OCI-LY1 (cell line): ENCODE measurements around the gene ICA1.

Experiments
- H2AFZ ChIP-seq: fragments of 200-600 bp; sonication (generic), shearing (Covaris generic); 2 replicates; pipeline ENCODE4 v1.6.0; 2014; ENCODE audit warnings: antibody characterized with exemption, mild to moderate bottlenecking, low read length
- H3F3A ChIP-seq: fragments of 200-600 bp; sonication (generic), shearing (Covaris generic); 2 replicates; pipeline ENCODE4 v1.6.0; 2014; ENCODE audit warnings: mild to moderate bottlenecking, antibody characterized with exemption, low read length, moderate library complexity; ENCODE audit not compliant: insufficient read depth
- H3K27ac ChIP-seq: fragments of 200-600 bp; sonication (generic); 2 replicates; pipeline ENCODE4 v1.5.1; 2014; ENCODE audit warnings: low read length, mixed run types, mild to moderate bottlenecking, low read depth; ENCODE audit not compliant: poor library complexity, severe bottlenecking
- H3K27me3 ChIP-seq: fragments of 200-600 bp; sonication (generic); 2 replicates; pipeline ENCODE4 v1.6.0; 2014; ENCODE audit warnings: antibody characterized with exemption, mild to moderate bottlenecking, low read length, moderate library complexity; ENCODE audit not compliant: insufficient read depth
- H3K36me3 ChIP-seq: fragments of 200-600 bp; sonication (generic); 2 replicates; pipeline ENCODE4 v1.6.1; 2014; ENCODE audit warnings: mild to moderate bottlenecking, antibody characterized with exemption, low read length, moderate library complexity, mixed read lengths; ENCODE audit not compliant: insufficient read depth
- H3K4me1 ChIP-seq: fragments of 200-600 bp; sonication (generic); 2 replicates; pipeline ENCODE4 v1.5.1; 2014; ENCODE audit warnings: mild to moderate bottlenecking, low read length, moderate library complexity; ENCODE audit not compliant: insufficient read depth, severe bottlenecking
- H3K4me2 ChIP-seq: fragments of 200-600 bp; sonication (generic), shearing (Covaris generic); 2 replicates; pipeline ENCODE4 v1.6.1; 2014; ENCODE audit warnings: low read length
- H3K4me3 ChIP-seq: fragments of 200-600 bp; sonication (generic); 2 replicates; pipeline ENCODE4 v1.5.1; 2014; ENCODE audit warnings: low read length, low read depth, mild to moderate bottlenecking, mixed read lengths; ENCODE audit not compliant: poor library complexity, severe bottlenecking
- H3K79me2 ChIP-seq: fragments of 200-600 bp; shearing (Covaris generic); 2 replicates; pipeline ENCODE4 v1.6.1; 2016; ENCODE audit warnings: mixed run types, low read length, mixed read lengths; ENCODE audit not compliant: insufficient read depth
- H3K9ac ChIP-seq: fragments of 200-600 bp; sonication (generic), shearing (Covaris generic); 2 replicates; pipeline ENCODE4 v1.6.1; 2014; ENCODE audit warnings: mild to moderate bottlenecking, low read length, mixed read lengths
- H3K9me2 ChIP-seq: fragments of 200-600 bp; sonication (generic), shearing (Covaris generic); 2 replicates; pipeline ENCODE4 v1.6.1; 2014; ENCODE audit warnings: low read depth, mild to moderate bottlenecking, low read length, mixed read lengths
- H3K9me3 ChIP-seq: fragments of 200-600 bp; shearing (Covaris generic); 2 replicates; pipeline ENCODE4 v1.6.1; 2014; ENCODE audit warnings: low read length, mixed read lengths
- H4K20me1 ChIP-seq: fragments of 200-600 bp; sonication (generic), shearing (Covaris generic); 2 replicates; pipeline ENCODE4 v1.6.0; 2016; ENCODE audit warnings: mild to moderate bottlenecking, low read length; ENCODE audit not compliant: insufficient read depth
- EZH2 ChIP-seq: fragments of 200-600 bp; sonication (generic), shearing (Covaris generic); IDR thresholded peaks from 2 replicates; pipeline ENCODE4 v1.8.0; 2017; ENCODE audit warnings: borderline replicate concordance, mixed run types, mild to moderate bottlenecking, antibody characterized with exemption, low read length, moderate library complexity, mixed read lengths
- TF ChIP-seq, protein P1 (sequence below): fragments of 200-600 bp; sonication (generic), shearing (Covaris generic); IDR thresholded peaks from 2 replicates; pipeline ENCODE4 v1.5.1; 2017; ENCODE audit warnings: mild to moderate bottlenecking, antibody characterized with exemption, low read length, moderate library complexity, mixed read lengths

ICA1 gene

DNA sequence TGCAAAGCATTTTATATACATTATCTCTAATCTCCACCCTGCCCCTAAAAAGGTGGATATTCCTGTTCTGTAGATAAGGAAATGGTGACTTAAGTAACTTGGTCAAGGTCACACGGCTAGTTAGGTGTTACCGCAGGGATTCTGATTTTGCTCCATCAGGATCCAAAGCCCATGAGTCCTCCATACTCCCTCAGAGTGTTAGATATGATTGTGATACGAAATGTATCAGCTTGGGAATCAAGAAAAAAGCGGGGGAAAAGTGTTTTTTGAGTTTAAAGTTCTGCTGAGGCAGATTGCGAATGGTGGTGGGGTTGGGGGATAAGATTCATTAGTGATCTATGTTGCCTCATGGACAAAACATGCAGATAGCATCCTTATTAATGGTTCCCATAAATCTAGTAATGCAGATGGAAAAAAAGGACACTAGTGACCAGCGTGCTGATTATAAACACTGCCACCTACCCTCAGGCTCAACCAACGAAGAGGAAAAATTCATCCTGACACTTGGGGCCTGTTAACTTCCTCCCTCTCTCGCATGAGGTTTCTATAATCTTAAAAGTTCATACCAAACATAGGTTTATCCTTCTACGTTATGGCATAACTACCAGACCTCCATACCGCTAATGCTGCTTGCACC lies 2.3 kb downstream of the ICA1 start:
- no peaks in the 10 kb centered on the region for H3K36me3 ChIP-seq
- H3K27me3 ChIP-seq, result no peaks in the 10 kb centered on the region; the same call in 1 of the 2 replicates
- H3K27ac ChIP-seq, result no peak overlapping the region
- H3K4me2 ChIP-seq, result no peak overlapping the region
- TF ChIP-seq, protein P1, sequence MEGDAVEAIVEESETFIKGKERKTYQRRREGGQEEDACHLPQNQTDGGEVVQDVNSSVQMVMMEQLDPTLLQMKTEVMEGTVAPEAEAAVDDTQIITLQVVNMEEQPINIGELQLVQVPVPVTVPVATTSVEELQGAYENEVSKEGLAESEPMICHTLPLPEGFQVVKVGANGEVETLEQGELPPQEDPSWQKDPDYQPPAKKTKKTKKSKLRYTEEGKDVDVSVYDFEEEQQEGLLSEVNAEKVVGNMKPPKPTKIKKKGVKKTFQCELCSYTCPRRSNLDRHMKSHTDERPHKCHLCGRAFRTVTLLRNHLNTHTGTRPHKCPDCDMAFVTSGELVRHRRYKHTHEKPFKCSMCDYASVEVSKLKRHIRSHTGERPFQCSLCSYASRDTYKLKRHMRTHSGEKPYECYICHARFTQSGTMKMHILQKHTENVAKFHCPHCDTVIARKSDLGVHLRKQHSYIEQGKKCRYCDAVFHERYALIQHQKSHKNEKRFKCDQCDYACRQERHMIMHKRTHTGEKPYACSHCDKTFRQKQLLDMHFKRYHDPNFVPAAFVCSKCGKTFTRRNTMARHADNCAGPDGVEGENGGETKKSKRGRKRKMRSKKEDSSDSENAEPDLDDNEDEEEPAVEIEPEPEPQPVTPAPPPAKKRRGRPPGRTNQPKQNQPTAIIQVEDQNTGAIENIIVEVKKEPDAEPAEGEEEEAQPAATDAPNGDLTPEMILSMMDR, result no peak
- TF ChIP-seq EZH2, result no peak
- H2AFZ ChIP-seq, result no peak overlapping the region
- H3K79me2 ChIP-seq, result no peaks in the 10 kb centered on the region
- no peaks in the 10 kb centered on the region for H3K9me2 ChIP-seq
- H3F3A ChIP-seq, result no peaks in the 10 kb centered on the region
- H3K4me3 ChIP-seq, result no peak overlapping the region
- H3K9me3 ChIP-seq, result no peaks in the 10 kb centered on the region
- peaks cover 3% of the 10 kb centered on the region for H3K4me1 ChIP-seq
- no peak overlapping the region for H3K9ac ChIP-seq
- no peaks in the 10 kb centered on the region for H4K20me1 ChIP-seq

DNA sequence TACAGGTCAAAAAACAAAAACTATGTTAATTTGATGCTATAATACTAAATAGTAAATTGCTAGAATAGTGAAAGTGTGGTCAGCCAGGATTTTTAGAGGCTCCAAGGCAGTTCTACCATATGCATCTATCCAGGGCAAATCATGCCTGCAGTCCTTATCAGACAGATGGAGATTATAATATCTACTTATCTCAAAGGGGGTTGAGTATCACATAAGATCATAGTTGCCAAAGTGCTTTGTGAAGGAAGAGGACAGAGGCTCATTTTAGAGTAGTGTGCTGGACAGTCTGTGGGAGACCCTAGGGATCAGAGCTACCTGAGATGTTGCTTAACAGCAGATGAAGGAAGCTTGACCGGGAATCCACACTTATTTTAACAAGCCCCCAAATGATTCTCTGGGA lies 3.2 kb downstream of the ICA1 start:
- no peak for TF ChIP-seq EZH2
- TF ChIP-seq, protein P1, result no peak
- Histone ChIP-seq H2AFZ (no peak overlapping the region), H3K9me3 (no peaks in the 10 kb centered on the region), H3K4me3 (no peak overlapping the region), H3K27ac (no peak overlapping the region), H3K4me1 (peaks cover 3% of the 10 kb centered on the region), H3K9me2 (no peaks in the 10 kb centered on the region), H3K9ac (no peak overlapping the region), H3K36me3 (no peaks in the 10 kb centered on the region), H3K27me3 (no peaks in the 10 kb centered on the region; the same call in 1 of the 2 replicates), H3F3A (no peaks in the 10 kb centered on the region), H4K20me1 (no peaks in the 10 kb centered on the region), H3K79me2 (no peaks in the 10 kb centered on the region), H3K4me2 (no peak overlapping the region)

DNA sequence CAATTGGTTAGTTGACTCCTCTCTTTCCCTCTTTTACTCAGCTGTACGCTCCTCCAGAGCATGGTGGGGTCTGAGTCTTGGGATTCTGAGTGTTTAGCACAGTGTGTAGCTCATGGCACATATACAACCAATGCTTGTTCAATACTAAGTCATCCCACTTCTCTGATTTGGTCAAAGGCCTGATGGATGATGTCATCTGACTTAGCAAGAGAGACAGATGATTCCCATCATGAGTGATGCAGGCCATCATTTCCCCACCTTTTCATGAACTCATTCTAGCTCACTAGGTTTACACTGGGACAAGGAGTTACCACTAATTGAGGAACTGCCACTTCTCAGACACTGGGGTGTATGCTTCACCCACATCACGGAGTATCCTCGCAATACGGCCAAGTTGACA lies 3.8 kb downstream of the ICA1 start:
- Histone ChIP-seq H3K9me2 (no peaks in the 10 kb centered on the region), H2AFZ (no peak overlapping the region), H3K27me3 (no peaks in the 10 kb centered on the region; the same call in 1 of the 2 replicates), H3K4me2 (no peak overlapping the region), H3F3A (no peaks in the 10 kb centered on the region), H3K9ac (no peak overlapping the region), H3K27ac (no peak overlapping the region), H3K36me3 (no peaks in the 10 kb centered on the region), H3K4me1 (peaks cover 3% of the 10 kb centered on the region), H3K9me3 (no peaks in the 10 kb centered on the region), H4K20me1 (no peaks in the 10 kb centered on the region), H3K79me2 (no peaks in the 10 kb centered on the region), H3K4me3 (no peak overlapping the region)
- TF ChIP-seq, protein P1, result no peak
- TF ChIP-seq EZH2, result no peak
